HG02642 (cell line): ENCODE measurements around the gene TRABD2B.

Source experiments
- ATAC-seq: cut with Tn5 transposase; IDR thresholded peaks from one replicate; pipeline ENCODE4 v1.9.1; 2021; ENCODE audit warnings: mild to moderate bottlenecking; ENCODE audit not compliant: unreplicated experiment, poor library complexity

Gene TRABD2B

GRCh38 chr1:47839433-47839760 is 157.8 kb downstream of the TRABD2B start:
- no peak for ATAC-seq

- no peak for ATAC-seq
Observed at GRCh38 chr1:47838562-47839432, 158.4 kb downstream of the TRABD2B start.

- no peak for ATAC-seq
Observed at GRCh38 chr1:47837866-47838561, 159.2 kb downstream of the TRABD2B start.

GRCh38 chr1:47837056-47837830 is 159.9 kb downstream of the TRABD2B start:
- ATAC-seq: no peak

GRCh38 chr1:47835409-47835808 is 161.8 kb downstream of the TRABD2B start:
- no peak for ATAC-seq

GRCh38 chr1:47834326-47834725 is 162.9 kb downstream of the TRABD2B start:
- no peak for ATAC-seq

GRCh38 chr1:47830641-47831333 is 166.4 kb downstream of the TRABD2B start:
- ATAC-seq: no peak

- no peak for ATAC-seq
Observed at GRCh38 chr1:47830021-47830420, 167.2 kb downstream of the TRABD2B start.

- ATAC-seq: no peak
Observed at GRCh38 chr1:47828978-47829377, 168.2 kb downstream of the TRABD2B start.

GRCh38 chr1:47827109-47827508 is 170.1 kb downstream of the TRABD2B start:
- ATAC-seq: no peak

GRCh38 chr1:47824716-47825115 is 172.5 kb downstream of the TRABD2B start:
- ATAC-seq: no peak

GRCh38 chr1:47824297-47824696 is 172.9 kb downstream of the TRABD2B start:
- ATAC-seq: no peak

GRCh38 chr1:47823040-47823808 is 174.0 kb downstream of the TRABD2B start:
- ATAC-seq: no peak

GRCh38 chr1:47821760-47822159 is 175.4 kb downstream of the TRABD2B start:
- no peak for ATAC-seq

- no peak for ATAC-seq
Observed at GRCh38 chr1:47819574-47819888, 177.7 kb downstream of the TRABD2B start.

GRCh38 chr1:47818682-47819573 is 178.3 kb downstream of the TRABD2B start:
- ATAC-seq: no peak

GRCh38 chr1:47817861-47818260 is 179.3 kb downstream of the TRABD2B start:
- no peak for ATAC-seq

- no peak for ATAC-seq
Observed at GRCh38 chr1:47816325-47817071, 180.7 kb downstream of the TRABD2B start.
